Psoas muscle (tissue), 8 donors: ENCODE measurements around the gene ABCD1. TPM values are rescaled to one million over a fixed set of nuclear protein-coding genes. Genes with fewer than 3 reads are reported as not detected.
A peak's percentile ranks its signal among the peaks of the same experiment; 100 is the strongest.

Experiments
- ATAC-seq, 4 donors: fragments of 200-7000 bp; cut with Tn5 transposase; one replicate each; pipeline ENCODE4 v1.9.1; 2020; ENCODE audit warnings: moderate library complexity in 3 of 4, mild to moderate bottlenecking in 2 of 4
- DNase-seq, 2 donors: peaks; one replicate each; pipeline ENCODE4 v3.0.0-alpha.2; 2020
- H3K27ac ChIP-seq: fragments of 200-600 bp; one replicate; pipeline ENCODE4 v1.8.0; 2022
- H3K27me3 ChIP-seq, 3 donors: fragments of 200-600 bp in 1 of 3; one replicate each; pipeline versions ENCODE4 v1.6.1 to v1.8.0; 2013 to 2022; ENCODE audit warnings: low read length in 2 of 3, mild to moderate bottlenecking in 2 of 3, moderate library complexity in 1 of 3; ENCODE audit not compliant: insufficient read depth in 3 of 3
- H3K36me3 ChIP-seq, 2 donors: fragments of 200-600 bp in 1 of 2; one replicate each; pipeline versions ENCODE4 v1.6.1 to v1.8.0; 2013 to 2022; ENCODE audit warnings: low read depth in 1 of 2, mild to moderate bottlenecking in 1 of 2, moderate library complexity in 1 of 2; ENCODE audit not compliant: insufficient read depth in 1 of 2
- H3K4me1 ChIP-seq: fragments of 200-600 bp; one replicate; pipeline ENCODE4 v1.8.0; 2022
- H3K4me3 ChIP-seq: fragments of 200-600 bp; one replicate; pipeline ENCODE4 v1.8.0; 2022; ENCODE audit warnings: mild to moderate bottlenecking
- H3K9me3 ChIP-seq: fragments of 200-600 bp; one replicate; pipeline ENCODE4 v1.8.0; 2022
- WGBS, 3 donors: extraction: QIAGEN DNeasy Blood & Tissue Kit; methylation state at CpG; one replicate each; pipeline versions ENCODE4 v1.1.6 to v1.1.7; 2013; 5-methylcytosine and 5-hydroxymethylcytosine counted together
- intact Hi-C, 2 donors: fragments of 100-400 bp; cut with DNase I; formaldehyde crosslinking; loops; one replicate each; pipeline versions ENCODE4 v1.11.0 to v1.14.2; 2022
- polyA plus RNA-seq, 3 donors: library from polyadenylated mRNA; stranded (reverse); fragments of 200-250 nt; gene quantifications; one replicate each; pipeline ENCODE4 v1.2.3, GENCODE V29; 2013
- total RNA-seq, 4 donors: library from RNA; stranded (reverse); fragmentation: NEBNext Ultra II Directional in 2 of 4; extraction: Animal tissue kit (Norgen Biotek cat#: 25700) in 2 of 4; gene quantifications; one replicate each; pipeline versions ENCODE4 v1.2.1 to v1.2.4, GENCODE V29; 2021 to 2023
- TF ChIP-seq, protein P1 (sequence below): fragments of 200-600 bp; IDR thresholded peaks from one replicate; pipeline ENCODE4 v1.8.0; 2022; ENCODE audit warnings: antibody characterized with exemption
- donor health status: healthy with polysubstance abuse.
- donor health status: DM: no; HTN: no; CAD: no; lungs with moderate emphysema.
- donor health status: Bipolar disorder and iron deficiency.
- donor health status: healthy.
- donor health status: DM: yes; HTN: yes; CAD: no.
- donor health status: DM: no; HTN: no; CAD: no.
- donor health status: DM: no; HTN: no; CAD: no.
- donor health status: DM: yes; HTN: yes; CAD: no.

ABCD1 gene
- total and polyA plus RNA-seq, 7 donors = 11.7 to 36.0 (median 20.8) TPM

DNA sequence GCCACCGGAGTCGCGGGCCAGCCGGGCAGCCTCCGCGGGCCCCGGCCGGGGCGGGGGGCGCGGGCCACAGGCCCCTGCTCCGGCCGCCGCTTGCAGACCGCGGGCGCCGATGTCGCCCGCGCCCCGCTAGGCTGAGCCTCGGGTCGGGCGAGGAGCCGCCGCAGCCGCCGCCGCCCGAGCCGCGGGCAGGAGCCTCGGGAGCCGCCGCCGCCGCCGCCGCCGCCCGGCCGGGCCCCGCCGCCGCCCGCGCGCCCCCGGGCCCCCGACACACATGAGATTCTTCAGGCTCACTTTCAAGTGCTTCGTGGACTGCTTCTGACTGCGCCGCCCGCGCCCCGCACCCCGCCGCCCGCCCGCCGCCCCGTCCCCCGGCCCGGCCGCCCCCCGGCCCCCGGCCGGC lies 36.6 kb upstream of the ABCD1 start:
- intact Hi-C loops = no loop called here
- Histone ChIP-seq H3K9me3 (no peaks in the 10 kb centered on the region), H3K4me1 (no peaks in the 10 kb centered on the region), H3K27me3 (peaks cover 0 to 7% (median 0%) of the 10 kb centered on the region in 3 donors), H3K36me3 (peaks cover 0 to 3% of the 10 kb centered on the region in 2 donors), H3K27ac (no peak overlapping the region), H3K4me3 (no peak overlapping the region)
- WGBS, 3 donors = 1 to 10% methylated on average over 14 to 40 of the region's 69 CpGs; no CpG with 5 or more reads in 1 of the 3 donors
- no peak for ATAC-seq
- peak in 1 of 2 donors; percentile 11 for DNase-seq
- TF ChIP-seq, protein P1, sequence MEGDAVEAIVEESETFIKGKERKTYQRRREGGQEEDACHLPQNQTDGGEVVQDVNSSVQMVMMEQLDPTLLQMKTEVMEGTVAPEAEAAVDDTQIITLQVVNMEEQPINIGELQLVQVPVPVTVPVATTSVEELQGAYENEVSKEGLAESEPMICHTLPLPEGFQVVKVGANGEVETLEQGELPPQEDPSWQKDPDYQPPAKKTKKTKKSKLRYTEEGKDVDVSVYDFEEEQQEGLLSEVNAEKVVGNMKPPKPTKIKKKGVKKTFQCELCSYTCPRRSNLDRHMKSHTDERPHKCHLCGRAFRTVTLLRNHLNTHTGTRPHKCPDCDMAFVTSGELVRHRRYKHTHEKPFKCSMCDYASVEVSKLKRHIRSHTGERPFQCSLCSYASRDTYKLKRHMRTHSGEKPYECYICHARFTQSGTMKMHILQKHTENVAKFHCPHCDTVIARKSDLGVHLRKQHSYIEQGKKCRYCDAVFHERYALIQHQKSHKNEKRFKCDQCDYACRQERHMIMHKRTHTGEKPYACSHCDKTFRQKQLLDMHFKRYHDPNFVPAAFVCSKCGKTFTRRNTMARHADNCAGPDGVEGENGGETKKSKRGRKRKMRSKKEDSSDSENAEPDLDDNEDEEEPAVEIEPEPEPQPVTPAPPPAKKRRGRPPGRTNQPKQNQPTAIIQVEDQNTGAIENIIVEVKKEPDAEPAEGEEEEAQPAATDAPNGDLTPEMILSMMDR = no peak

DNA sequence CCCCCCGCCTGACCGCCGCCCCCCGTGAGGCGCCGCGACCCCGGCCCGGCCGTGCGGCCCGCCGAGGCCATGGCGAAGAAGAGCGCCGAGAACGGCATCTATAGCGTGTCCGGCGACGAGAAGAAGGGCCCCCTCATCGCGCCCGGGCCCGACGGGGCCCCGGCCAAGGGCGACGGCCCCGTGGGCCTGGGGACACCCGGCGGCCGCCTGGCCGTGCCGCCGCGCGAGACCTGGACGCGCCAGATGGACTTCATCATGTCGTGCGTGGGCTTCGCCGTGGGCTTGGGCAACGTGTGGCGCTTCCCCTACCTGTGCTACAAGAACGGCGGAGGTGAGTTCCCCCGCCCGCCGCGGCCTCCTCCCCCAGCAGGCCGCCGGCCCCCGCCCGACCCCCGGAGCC lies 36.1 kb upstream of the ABCD1 start:
- TF ChIP-seq, protein P1 = no peak
- no peak for DNase-seq
- Histone ChIP-seq H3K4me3 (peak overlapping the region; percentile 68), H3K4me1 (no peaks in the 10 kb centered on the region), H3K36me3 (peaks cover 0 to 3% of the 10 kb centered on the region in 2 donors), H3K27ac (peak overlapping the region; percentile 85), H3K27me3 (peaks cover 0 to 7% (median 0%) of the 10 kb centered on the region in 3 donors), H3K9me3 (no peaks in the 10 kb centered on the region)
- WGBS, 3 donors = 0 to 27% (median 2%) methylated on average over 19 to 56 of the region's 57 CpGs
- ATAC-seq = no peak
- intact Hi-C loops = no loop called here

DNA sequence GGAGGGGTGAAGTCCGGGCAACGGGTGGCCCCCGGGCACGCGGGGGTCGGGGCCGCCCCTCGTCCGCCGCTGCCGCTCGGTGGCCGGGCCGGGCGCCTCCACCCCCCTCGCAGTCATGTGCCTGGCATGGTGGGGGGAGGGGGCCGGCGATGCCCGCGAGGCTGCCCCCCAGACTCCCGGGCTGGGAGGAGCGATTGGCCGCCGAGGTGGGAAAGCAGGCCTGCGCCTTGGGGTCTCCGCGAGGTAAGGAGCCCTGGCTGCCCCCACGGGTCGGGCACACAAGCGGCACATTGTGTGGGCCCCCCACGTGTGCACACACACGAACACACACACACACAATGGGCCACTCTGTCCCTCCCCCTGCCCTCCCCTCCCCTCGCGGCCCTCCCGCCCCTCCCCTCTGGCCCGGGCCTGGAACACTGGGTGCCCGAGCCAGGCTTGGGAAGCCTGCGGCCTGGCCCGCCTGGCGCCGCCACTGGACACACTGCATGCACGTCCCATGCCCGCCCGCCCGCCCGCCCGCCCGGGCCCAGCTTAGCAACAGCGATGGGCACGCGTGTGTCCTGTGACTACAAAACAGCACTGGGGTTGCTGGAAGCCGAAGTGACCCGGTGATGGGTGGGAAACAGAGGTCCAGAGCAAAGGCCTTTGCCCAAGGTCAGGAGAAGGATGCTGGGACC lies 35.6 kb upstream of the ABCD1 start:
- intact Hi-C loops = no loop called here
- DNase-seq (peak; percentile 64 to 82), ATAC-seq (peak; percentile 59 to 77 (median 68))
- H3K4me3 ChIP-seq = peak overlapping the region; percentile 68
- H3K36me3 ChIP-seq = peaks cover 0 to 3% of the 10 kb centered on the region in 2 donors
- peaks cover 0 to 7% (median 0%) of the 10 kb centered on the region in 3 donors for H3K27me3 ChIP-seq
- no peaks in the 10 kb centered on the region for H3K4me1 ChIP-seq
- peak overlapping the region; percentile 85 for H3K27ac ChIP-seq
- TF ChIP-seq, protein P1 = no peak
- no peaks in the 10 kb centered on the region for H3K9me3 ChIP-seq
- 4 to 36% (median 19%) methylated on average over 4 to 53 of the region's 53 CpGs for WGBS, 3 donors

DNA sequence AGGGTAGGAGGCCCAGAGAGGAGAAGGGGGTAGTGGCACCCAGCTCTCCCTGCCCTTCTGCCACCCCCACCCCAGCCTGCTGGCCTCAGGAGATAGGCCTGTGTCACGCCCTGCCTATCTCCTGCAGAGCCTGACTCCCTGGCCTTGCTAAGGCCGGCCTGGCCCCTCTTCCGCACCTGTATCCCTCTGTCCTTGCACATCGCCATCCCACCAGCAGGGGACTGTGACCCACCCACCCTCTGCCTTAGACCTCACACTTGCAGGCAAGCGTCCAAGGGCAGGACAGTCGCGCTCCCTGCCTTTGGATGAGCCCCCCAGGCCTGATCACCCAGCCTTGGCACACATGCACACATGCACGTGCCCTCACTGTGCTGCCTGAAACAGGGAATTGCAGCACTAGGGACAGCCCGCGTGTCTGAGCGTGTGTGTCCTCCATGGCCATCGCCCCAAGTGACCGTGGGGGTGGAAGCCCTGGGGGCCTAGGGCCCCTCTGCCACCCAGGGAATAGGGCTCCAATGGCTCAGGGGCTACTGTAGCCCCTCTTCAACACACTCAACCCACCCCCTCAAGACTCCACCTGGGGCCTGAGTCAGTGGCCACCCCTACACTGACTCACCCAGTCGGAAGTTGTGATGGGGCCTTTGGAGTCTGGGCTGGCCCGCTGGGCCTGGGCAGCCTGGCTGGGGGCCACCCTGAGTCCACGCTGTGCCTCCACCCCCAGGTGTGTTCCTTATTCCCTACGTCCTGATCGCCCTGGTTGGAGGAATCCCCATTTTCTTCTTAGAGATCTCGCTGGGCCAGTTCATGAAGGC lies 34.8 kb upstream of the ABCD1 start:
- 46 to 73% (median 65%) methylated on average over 14 to 19 of the region's 19 CpGs for WGBS, 3 donors
- Histone ChIP-seq H3K9me3 (no peaks in the 10 kb centered on the region), H3K36me3 (peaks cover 0 to 7% of the 10 kb centered on the region in 2 donors), H3K4me1 (no peaks in the 10 kb centered on the region), H3K4me3 (peak overlapping the region; percentile 68), H3K27ac (peak overlapping the region; percentile 42), H3K27me3 (peaks cover 0 to 7% (median 0%) of the 10 kb centered on the region in 3 donors)
- peak in 1 of 2 donors; percentile 61 for DNase-seq
- intact Hi-C loops = no loop called here
- TF ChIP-seq, protein P1 = no peak
- ATAC-seq = peak; percentile 10 to 40 (median 25)
